Astrocyte of the cerebellum (primary cell): ENCODE results near the gene SPATA33.

ENCODE experiments used
- DNase-seq: peaks from one replicate; pipeline ENCODE4 v3.0.0-alpha.2; 2011; ENCODE audit warnings: low read depth
- H3K4me3 ChIP-seq: 2 replicates; pipeline ENCODE4 v1.5.1; 2011; ENCODE audit warnings: mild to moderate bottlenecking, low read depth, low read length, moderate library complexity
- CTCF ChIP-seq: IDR thresholded peaks from 2 replicates; pipeline ENCODE4 v1.5.1; 2012; ENCODE audit warnings: low read length, low read depth, moderate library complexity, mild to moderate bottlenecking; ENCODE audit errors: missing control alignments
- in situ Hi-C: cut with HindIII; loops from 2 replicates; pipeline ENCODE4 v1.10.0; 2017; ENCODE audit warnings: low sequenced_read_pairs

The SPATA33 gene

GRCh38 chr16:89657442-89658220 is at the start of gene SPATA33, which contains the start of gene CHMP1A:
Gene SPATA33 (plus strand): TSS chr16:89657836. CDS start chr16:89657912, 76 bp downstream.
Gene CHMP1A (minus strand): TSS chr16:89657708. CDS start chr16:89657588, 120 bp downstream.
- peak; percentile 39 for DNase-seq
- H3K4me3 ChIP-seq, result peak within 1 kb of the TSS; percentile 90
- in situ Hi-C loops, result no loop called here
- no peak for TF ChIP-seq CTCF

- no peak for DNase-seq
- TF ChIP-seq CTCF, result no peak
- in situ Hi-C loops, result no loop called here
- no peak overlapping the region for H3K4me3 ChIP-seq
These were observed 49.5 kb upstream of the SPATA33 start for GRCh38 chr16:89607937-89608740.

GRCh38 chr16:89610108-89610453 is 47.6 kb upstream of the SPATA33 start:
- no peak for DNase-seq
- no peak overlapping the region for H3K4me3 ChIP-seq
- in situ Hi-C loops, result no loop called here
- no peak for TF ChIP-seq CTCF

- in situ Hi-C loops, result no loop called here
- TF ChIP-seq CTCF, result no peak
- no peak for DNase-seq
These were observed 45.0 kb upstream of the SPATA33 start for GRCh38 chr16:89612415-89613166.

GRCh38 chr16:89613231-89613953 is 44.2 kb upstream of the SPATA33 start, which contains the start of gene DPEP1:
Gene DPEP1 (plus strand): TSS chr16:89613642. CDS start chr16:89630411, 16,769 bp downstream.
- in situ Hi-C loops, result no loop called here
- DNase-seq, result no peak
- H3K4me3 ChIP-seq, result no peak within 1 kb of the TSS
- no peak for TF ChIP-seq CTCF

More at GRCh38 chr16:89612415-89613166, 45.0 kb upstream of the SPATA33 start:
- no peak overlapping the region for H3K4me3 ChIP-seq
